ENCODE measurements around the gene MYH11.

The MYH11 gene

GRCh38 chr16:15880434-15881308, 23.8 kb upstream of the MYH11 start:
- H3K27ac ChIP-seq, result peak overlapping the region; percentile 65
- CTCF ChIA-PET, result no interaction called here
- TF ChIP-seq CTCF (conservative IDR thresholded peaks at IDR 0.05; ENCODE audit: low read depth), result no peak
- POLR2A ChIA-PET (ENCODE audit: low non-redundant PET), result no interaction called here
- no peak for DNase-seq (ENCODE audit: low spot score)

DNA sequence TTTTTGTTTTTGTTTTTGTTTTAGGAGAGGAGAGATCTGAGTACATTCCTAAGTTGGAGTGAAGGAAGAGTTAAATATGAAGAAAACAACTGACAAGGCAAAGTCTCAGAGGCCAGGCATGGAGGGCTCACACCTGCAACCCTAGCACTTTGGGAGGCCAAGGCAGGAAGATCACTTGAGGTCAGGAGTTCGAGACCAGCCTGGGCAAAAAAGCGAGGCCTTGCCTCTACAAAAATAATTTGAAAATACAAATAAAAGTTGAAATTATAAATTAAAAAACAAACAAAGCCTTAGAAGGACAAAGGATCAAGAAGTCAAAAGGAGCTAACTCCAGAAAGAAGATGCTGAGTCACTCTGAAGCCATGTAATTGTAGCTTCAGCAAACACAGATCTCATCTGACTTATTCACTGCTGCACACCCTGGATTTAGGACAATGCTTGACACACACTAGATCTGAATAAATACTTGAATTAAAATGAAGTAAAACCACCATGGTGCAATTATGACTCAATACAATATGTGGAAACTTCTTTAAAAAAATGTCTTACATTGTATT, 22.5 kb upstream of the MYH11 start:
- ChIA-PET CTCF (no interaction called here), POLR2A (ENCODE audit: low non-redundant PET) (interaction anchor here (0.6 kb wide), 2 partner anchors 109 to 302 kb away, joined by 3 read pairs; no protein-coding TSS in a partner anchor)
- H3K27ac ChIP-seq, result peak overlapping the region; percentile 82
- no peak for TF ChIP-seq CTCF (conservative IDR thresholded peaks at IDR 0.05; ENCODE audit: low read depth)
- peak; percentile 78 for DNase-seq (ENCODE audit: low spot score)

DNA sequence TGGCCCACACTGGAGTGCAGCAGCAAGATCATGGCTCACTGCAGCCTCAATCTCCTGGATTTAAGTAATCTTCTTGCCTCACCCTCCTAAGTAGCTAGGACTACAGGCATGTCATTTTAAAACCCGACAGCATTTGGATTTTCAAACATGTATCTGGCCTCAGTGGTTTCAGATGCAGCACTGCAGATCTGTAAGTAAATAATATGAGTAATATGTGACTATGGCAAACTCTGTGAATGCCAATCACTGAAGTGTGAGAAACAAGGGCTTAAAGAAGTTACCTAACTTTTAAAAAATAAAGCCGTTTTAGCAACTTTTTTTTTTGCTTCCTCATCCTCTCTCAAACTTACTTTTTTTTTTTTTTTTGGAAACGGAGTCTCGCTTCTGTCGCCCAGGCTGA, 19.7 kb upstream of the MYH11 start:
- peak overlapping the region; percentile 33; the same call in 1 of the 2 replicates for H3K27ac ChIP-seq
- no peak for TF ChIP-seq CTCF (conservative IDR thresholded peaks at IDR 0.05; ENCODE audit: low read depth)
- no peak for DNase-seq (ENCODE audit: low spot score)
- CTCF ChIA-PET, result interaction anchor here (0.6 to 0.7 kb wide), 3 partner anchors 12 to 74 kb away, joined by 4 to 7 read pairs (median 4); no protein-coding TSS in a partner anchor
- POLR2A ChIA-PET (ENCODE audit: low non-redundant PET), result no interaction called here

- ChIA-PET CTCF (interaction anchor here (0.5 to 1.9 kb wide), 16 partner anchors 12 to 1865 kb away, joined by 3 to 8 read pairs (median 4); no protein-coding TSS in a partner anchor), POLR2A (ENCODE audit: low non-redundant PET) (interaction anchor here (0.5 kb wide), 1 partner anchor 70 kb away, joined by 6 read pairs; no protein-coding TSS in a partner anchor)
- TF ChIP-seq CTCF (conservative IDR thresholded peaks at IDR 0.05; ENCODE audit: low read depth), result peak; percentile 85
- DNase-seq (ENCODE audit: low spot score), result peak; percentile 78
- peak overlapping the region; percentile 56 for H3K27ac ChIP-seq
These were observed 18.0 kb upstream of the MYH11 start for GRCh38 chr16:15874745-15875314.

DNA sequence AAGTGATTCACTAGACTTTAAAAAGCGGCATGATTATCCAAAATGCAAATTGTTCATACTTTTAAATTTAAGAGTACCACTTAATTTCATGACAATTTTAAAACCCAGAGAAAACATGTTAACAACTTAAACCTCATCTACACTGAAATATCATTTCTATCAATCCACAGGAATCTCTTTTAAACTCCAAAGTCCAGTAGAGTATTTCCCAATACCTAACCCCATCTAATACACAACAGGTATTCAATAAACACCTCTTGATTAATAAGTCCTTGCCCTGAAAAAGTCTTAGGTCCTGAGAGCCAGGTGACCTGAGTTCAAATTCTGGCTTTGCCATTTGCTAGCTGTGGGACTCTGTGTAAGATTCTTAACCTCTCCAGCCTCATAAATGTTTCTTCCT, 16.9 kb upstream of the MYH11 start:
- ChIA-PET CTCF (interaction anchor here (0.5 to 1.9 kb wide), 5 partner anchors 15 to 223 kb away, joined by 3 to 6 read pairs (median 4); no protein-coding TSS in a partner anchor), POLR2A (ENCODE audit: low non-redundant PET) (no interaction called here)
- H3K27ac ChIP-seq, result no peak overlapping the region
- no peak for DNase-seq (ENCODE audit: low spot score)
- TF ChIP-seq CTCF (conservative IDR thresholded peaks at IDR 0.05; ENCODE audit: low read depth), result no peak

DNA sequence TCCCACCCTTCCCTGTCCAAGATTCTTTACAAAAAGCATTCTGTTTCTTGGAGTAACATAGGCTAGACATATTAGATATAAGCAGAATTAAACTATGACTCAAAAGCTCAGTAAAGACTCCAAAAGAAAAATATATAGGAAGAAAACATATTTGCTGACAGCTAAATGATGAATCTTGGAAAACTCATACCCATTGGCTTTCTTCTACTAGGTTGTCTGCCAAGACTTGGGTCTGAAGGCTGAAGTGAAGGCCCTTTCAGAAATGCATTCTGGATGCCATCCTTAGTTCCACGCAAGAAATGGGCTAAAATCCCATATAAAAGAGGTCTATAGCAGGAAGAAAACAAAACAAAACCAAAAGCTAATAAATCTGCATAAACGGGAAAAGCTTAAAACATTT, 16.5 kb upstream of the MYH11 start:
- CTCF ChIA-PET, result interaction anchor here (0.7 kb wide), 2 partner anchors 100 to 125 kb away, joined by 3 read pairs; no protein-coding TSS in a partner anchor
- no peak overlapping the region for H3K27ac ChIP-seq
- POLR2A ChIA-PET (ENCODE audit: low non-redundant PET), result interaction anchor here (0.6 kb wide), 1 partner anchor 24 kb away, joined by 3 read pairs; no protein-coding TSS in a partner anchor
- TF ChIP-seq CTCF (conservative IDR thresholded peaks at IDR 0.05; ENCODE audit: low read depth), result no peak
- DNase-seq (ENCODE audit: low spot score), result no peak

All from RWPE1 (cell line).